ENCODE results near the gene KIF3A.

GRCh38 chr5:132687995-132688394 lies 49.4 kb downstream of the KIF3A start:
- TF ChIP-seq POLR2A (IDR thresholded peaks at IDR 0.05; ENCODE audit: low read length) (no peak), GATA1 (IDR thresholded peaks at IDR 0.05; ENCODE audit: low read depth, low read length) (no peak)

Measured in erythroblast (primary cell).